Cardiac fibroblast (primary cell): ENCODE data around the gene PIAS4.
"Not testable (repeated sequence)": the region's sequence is repeated elsewhere in the genome, so short reads cannot be mapped to it uniquely, and the experiment has no call there.

Source experiments
- DNase-seq, 2 donors: peaks; one replicate each; pipeline versions ENCODE4 v3.0.0 to v3.0.0-alpha.2; 2010; ENCODE audit warnings: low read depth in 2 of 2
- H3K4me3 ChIP-seq, 2 donors: replicated peaks in 1 of 2; 1 replicate in 1 of 2; 2 replicates in 1 of 2; pipeline ENCODE4 v1.5.1; 2011; ENCODE audit warnings: low read depth in 2 of 2, low read length in 2 of 2, mild to moderate bottlenecking in 2 of 2, moderate library complexity in 1 of 2
- CTCF ChIP-seq: IDR thresholded peaks from one replicate; pipeline ENCODE4 v1.5.1; 2011; ENCODE audit warnings: low read depth, mild to moderate bottlenecking, low read length, inconsistent platforms

The PIAS4 gene

GRCh38 chr19:4010808-4011110, 3.2 kb downstream of the PIAS4 start:
- no peak for TF ChIP-seq CTCF
- no peak overlapping the region for H3K4me3 ChIP-seq
- no peak for DNase-seq

- not testable (repeated sequence) for DNase-seq, H3K4me3 ChIP-seq
Measured at GRCh38 chr19:4011430-4011829, 3.9 kb downstream of the PIAS4 start.

GRCh38 chr19:4012092-4012974, 4.8 kb downstream of the PIAS4 start:
- no peak for TF ChIP-seq CTCF
- H3K4me3 ChIP-seq = no peak overlapping the region
- DNase-seq = no peak

- DNase-seq = no peak
- TF ChIP-seq CTCF = no peak
- H3K4me3 ChIP-seq = no peak overlapping the region
Measured at GRCh38 chr19:4012975-4013634, 5.6 kb downstream of the PIAS4 start.

GRCh38 chr19:4013886-4014540, 6.5 kb downstream of the PIAS4 start:
- no peak overlapping the region for H3K4me3 ChIP-seq
- DNase-seq = no peak
- TF ChIP-seq CTCF = no peak

- DNase-seq = no peak
- no peak overlapping the region for H3K4me3 ChIP-seq
- no peak for TF ChIP-seq CTCF
Measured at GRCh38 chr19:4014541-4015491, 7.3 kb downstream of the PIAS4 start.
